Upper lobe of left lung (tissue), 6 donors: ENCODE measurements around the gene OSER1. TPM values are rescaled to one million over a fixed set of nuclear protein-coding genes. Genes with fewer than 3 reads are reported as not detected.

ENCODE experiments used
- ATAC-seq, 2 donors: fragments of 200-7000 bp; cut with Tn5 transposase; one replicate each; pipeline ENCODE4 v1.9.1; 2022; ENCODE audit warnings: mild to moderate bottlenecking in 2 of 2, moderate library complexity in 2 of 2; ENCODE audit not compliant: low FRiP score in 2 of 2
- DNase-seq, 2 donors: peaks; one replicate each; pipeline ENCODE4 v3.0.0-alpha.2; 2019 to 2020
- H3K27ac ChIP-seq, 4 donors: fragments of 200-600 bp; sonication (generic); one replicate each; pipeline ENCODE4 v1.5.1; 2016 to 2019
- H3K27me3 ChIP-seq, 4 donors: fragments of 200-600 bp; sonication (generic); one replicate each; pipeline ENCODE4 v1.5.1; 2017 to 2019
- H3K36me3 ChIP-seq, 4 donors: fragments of 200-600 bp; sonication (generic); one replicate each; pipeline ENCODE4 v1.5.1; 2016 to 2019
- H3K4me1 ChIP-seq, 4 donors: fragments of 200-600 bp; sonication (generic); one replicate each; pipeline ENCODE4 v1.5.1; 2018 to 2019
- H3K4me3 ChIP-seq, 4 donors: fragments of 200-600 bp; sonication (generic); one replicate each; pipeline ENCODE4 v1.5.1; 2017 to 2019; ENCODE audit warnings: mild to moderate bottlenecking in 2 of 4, moderate library complexity in 1 of 4
- H3K9me3 ChIP-seq, 4 donors: fragments of 200-600 bp; sonication (generic); one replicate each; pipeline ENCODE4 v1.5.1; 2018 to 2019
- CTCF ChIP-seq, 6 experiments: fragments of 450-650 bp in 4 of 6; fragments of 200-600 bp in 2 of 6; sonication (generic) in 2 of 6; IDR thresholded peaks; one replicate each; pipeline ENCODE4 v1.5.1; 2016 to 2019; ENCODE audit warnings: antibody characterized with exemption in 6 of 6
- EP300 ChIP-seq, 4 donors: sonication (generic); formaldehyde crosslinking; IDR thresholded peaks; one replicate each; pipeline ENCODE4 v1.5.1; 2017; ENCODE audit warnings: antibody characterized with exemption in 4 of 4, control low read depth in 2 of 4
- POLR2A ChIP-seq, 4 donors: fragments of 450-650 bp; IDR thresholded peaks; one replicate each; pipeline ENCODE4 v1.5.1; 2016 to 2017; ENCODE audit warnings: antibody characterized with exemption in 4 of 4, mild to moderate bottlenecking in 2 of 4
- POLR2AphosphoS5 ChIP-seq, 2 donors: sonication (generic); formaldehyde crosslinking; IDR thresholded peaks; one replicate each; pipeline ENCODE4 v1.5.1; 2017; ENCODE audit warnings: antibody characterized with exemption in 2 of 2
- WGBS, 2 donors: methylation state at CpG; one replicate each; pipeline ENCODE4 v1.1.5; 2017 to 2018; 5-methylcytosine and 5-hydroxymethylcytosine counted together
- total RNA-seq, 6 donors: library from RNA; depleted of rRNA in 4 of 6; stranded (reverse); fragments of >200 nt in 4 of 6; gene quantifications; one replicate each; pipeline versions ENCODE4 v1.1.0 to v1.2.1, GENCODE V29; 2016 to 2021
- donor health status: DM: no; HTN: no; CAD: no; lungs with moderate emphysema.
- donor health status: DM: no; HTN: yes; CAD: no; lungs with severe emphysema.

Gene OSER1
- total RNA-seq, 6 donors from 2014 or later, result 18.8 to 38.3 (median 30.8) TPM

GRCh38 chr20:44222027-44222426 is 11.5 kb upstream of the OSER1 start:
- DNase-seq, result no peak
- Histone ChIP-seq H3K27ac (no peak overlapping the region), H3K27me3 (no peaks in the 10 kb centered on the region), H3K36me3 (no peaks in the 10 kb centered on the region), H3K4me1 (peaks cover 9 to 22% (median 11%) of the 10 kb centered on the region in 4 donors), H3K9me3 (no peaks in the 10 kb centered on the region), H3K4me3 (no peak overlapping the region)
- ATAC-seq, result no peak
- 98 to 99% methylated on average over 5 of the region's 5 CpGs for WGBS, 2 donors
- no peak for TF ChIP-seq POLR2AphosphoS5 (IDR thresholded peaks at IDR 0.05)
- no peak for TF ChIP-seq POLR2A (IDR thresholded peaks at IDR 0.05)
- TF ChIP-seq CTCF (IDR thresholded peaks at IDR 0.05), result no peak
- TF ChIP-seq EP300 (IDR thresholded peaks at IDR 0.05), result no peak

- H3K36me3 ChIP-seq, result no peaks in the 10 kb centered on the region
- H3K4me3 ChIP-seq, result no peak overlapping the region
- no peak for TF ChIP-seq CTCF (IDR thresholded peaks at IDR 0.05)
- TF ChIP-seq POLR2A (IDR thresholded peaks at IDR 0.05), result no peak
- no peak for TF ChIP-seq EP300 (IDR thresholded peaks at IDR 0.05)
- H3K27me3 ChIP-seq, result no peaks in the 10 kb centered on the region
- ATAC-seq, result no peak
- H3K9me3 ChIP-seq, result no peaks in the 10 kb centered on the region
- H3K4me1 ChIP-seq, result peaks cover 9 to 22% (median 11%) of the 10 kb centered on the region in 4 donors
- no peak overlapping the region for H3K27ac ChIP-seq
- DNase-seq, result no peak
- WGBS, 2 donors, result 93 to 94% methylated on average over 3 of the region's 3 CpGs
These were observed 10.9 kb upstream of the OSER1 start for GRCh38 chr20:44221368-44221954.

GRCh38 chr20:44219791-44220190 is 9.2 kb upstream of the OSER1 start:
- TF ChIP-seq POLR2A (IDR thresholded peaks at IDR 0.05) (no peak), EP300 (IDR thresholded peaks at IDR 0.05) (no peak), POLR2AphosphoS5 (IDR thresholded peaks at IDR 0.05) (no peak), CTCF (IDR thresholded peaks at IDR 0.05) (no peak)
- no peak for DNase-seq
- H3K36me3 ChIP-seq, result no peaks in the 10 kb centered on the region
- no peaks in the 10 kb centered on the region for H3K27me3 ChIP-seq
- ATAC-seq, result no peak
- WGBS, 2 donors, result 68 to 69% methylated on average over 6 of the region's 6 CpGs
- H3K4me1 ChIP-seq, result peaks cover 9 to 22% (median 11%) of the 10 kb centered on the region in 4 donors
- H3K4me3 ChIP-seq, result no peak overlapping the region
- no peaks in the 10 kb centered on the region for H3K9me3 ChIP-seq
- no peak overlapping the region for H3K27ac ChIP-seq

GRCh38 chr20:44219170-44219730 is 8.7 kb upstream of the OSER1 start:
- peaks cover 9 to 22% (median 11%) of the 10 kb centered on the region in 4 donors for H3K4me1 ChIP-seq
- peak overlapping the region in 1 of 4 donors; percentile 25 for H3K27ac ChIP-seq
- H3K4me3 ChIP-seq, result no peak overlapping the region
- no peaks in the 10 kb centered on the region for H3K27me3 ChIP-seq
- no peaks in the 10 kb centered on the region for H3K9me3 ChIP-seq
- no peaks in the 10 kb centered on the region for H3K36me3 ChIP-seq
- ATAC-seq (no peak), DNase-seq (no peak)
- TF ChIP-seq POLR2A (IDR thresholded peaks at IDR 0.05), result no peak
- TF ChIP-seq CTCF (IDR thresholded peaks at IDR 0.05), result no peak
- no peak for TF ChIP-seq EP300 (IDR thresholded peaks at IDR 0.05)
- TF ChIP-seq POLR2AphosphoS5 (IDR thresholded peaks at IDR 0.05), result no peak
- WGBS, 2 donors, result 58 to 68% methylated on average over 5 of the region's 5 CpGs

- DNase-seq, result peak in 1 of 2 donors; percentile 28
- peak overlapping the region in 1 of 4 donors; percentile 25 for H3K27ac ChIP-seq
- 50 to 51% methylated on average over 4 of the region's 4 CpGs for WGBS, 2 donors
- no peaks in the 10 kb centered on the region for H3K9me3 ChIP-seq
- H3K4me1 ChIP-seq, result peaks cover 9 to 22% (median 11%) of the 10 kb centered on the region in 4 donors
- TF ChIP-seq POLR2AphosphoS5 (IDR thresholded peaks at IDR 0.05) (no peak), EP300 (IDR thresholded peaks at IDR 0.05) (no peak), CTCF (IDR thresholded peaks at IDR 0.05) (no peak), POLR2A (IDR thresholded peaks at IDR 0.05) (no peak)
- peak overlapping the region in 1 of 4 donors; percentile 37 for H3K4me3 ChIP-seq
- no peaks in the 10 kb centered on the region for H3K27me3 ChIP-seq
- no peaks in the 10 kb centered on the region for H3K36me3 ChIP-seq
- ATAC-seq, result no peak
These were observed 7.9 kb upstream of the OSER1 start for GRCh38 chr20:44218446-44218845.
